WI38 (cell line): Measurements from ENCODE around the gene SLC25A1.
A peak's percentile ranks its signal among the peaks of the same experiment; 100 is the strongest.

Experiments
- H3K4me3 ChIP-seq: 2 replicates; pipeline ENCODE4 v1.5.1; 2011; ENCODE audit warnings: low read depth, mild to moderate bottlenecking, control low read depth, low read length
- TF ChIP-seq, protein P1 (sequence below): IDR thresholded peaks from 2 replicates; pipeline ENCODE4 v1.5.1; 2012; ENCODE audit warnings: low read depth, mild to moderate bottlenecking, control low read depth, low read length

The SLC25A1 gene

GRCh38 chr22:19147195-19147780 is 31.2 kb downstream of the SLC25A1 start:
- H3K4me3 ChIP-seq, result no peak overlapping the region
- TF ChIP-seq, protein P1, sequence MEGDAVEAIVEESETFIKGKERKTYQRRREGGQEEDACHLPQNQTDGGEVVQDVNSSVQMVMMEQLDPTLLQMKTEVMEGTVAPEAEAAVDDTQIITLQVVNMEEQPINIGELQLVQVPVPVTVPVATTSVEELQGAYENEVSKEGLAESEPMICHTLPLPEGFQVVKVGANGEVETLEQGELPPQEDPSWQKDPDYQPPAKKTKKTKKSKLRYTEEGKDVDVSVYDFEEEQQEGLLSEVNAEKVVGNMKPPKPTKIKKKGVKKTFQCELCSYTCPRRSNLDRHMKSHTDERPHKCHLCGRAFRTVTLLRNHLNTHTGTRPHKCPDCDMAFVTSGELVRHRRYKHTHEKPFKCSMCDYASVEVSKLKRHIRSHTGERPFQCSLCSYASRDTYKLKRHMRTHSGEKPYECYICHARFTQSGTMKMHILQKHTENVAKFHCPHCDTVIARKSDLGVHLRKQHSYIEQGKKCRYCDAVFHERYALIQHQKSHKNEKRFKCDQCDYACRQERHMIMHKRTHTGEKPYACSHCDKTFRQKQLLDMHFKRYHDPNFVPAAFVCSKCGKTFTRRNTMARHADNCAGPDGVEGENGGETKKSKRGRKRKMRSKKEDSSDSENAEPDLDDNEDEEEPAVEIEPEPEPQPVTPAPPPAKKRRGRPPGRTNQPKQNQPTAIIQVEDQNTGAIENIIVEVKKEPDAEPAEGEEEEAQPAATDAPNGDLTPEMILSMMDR, result no peak

- TF ChIP-seq, protein P1, result no peak
- H3K4me3 ChIP-seq, result no peak overlapping the region
Measured at GRCh38 chr22:19146215-19146968, 32.1 kb downstream of the SLC25A1 start.

DNA sequence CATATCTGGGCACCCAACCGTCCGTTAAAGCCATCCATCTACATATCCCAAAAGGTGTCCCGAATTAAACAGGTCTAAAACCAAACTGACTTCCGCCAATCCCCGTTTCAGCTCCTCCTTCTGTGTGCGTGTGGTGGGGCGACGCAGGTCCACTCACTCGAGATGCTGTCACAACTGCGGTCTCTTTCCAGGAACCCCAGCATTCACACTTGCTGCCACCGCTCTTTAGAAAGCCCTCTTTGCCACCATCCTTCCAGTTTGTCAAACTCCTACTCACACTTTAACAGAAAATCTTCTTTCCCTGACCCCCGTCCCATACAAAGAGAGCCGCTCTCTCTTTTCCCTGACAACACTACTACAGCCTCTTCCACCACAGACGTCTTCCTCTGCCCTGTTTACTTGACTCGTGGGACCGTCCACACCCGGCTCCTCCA is 34.6 kb downstream of the SLC25A1 start:
- H3K4me3 ChIP-seq, result peak overlapping the region; percentile 95
- TF ChIP-seq, protein P1, result no peak

GRCh38 chr22:19143212-19143611 is 35.3 kb downstream of the SLC25A1 start:
- TF ChIP-seq, protein P1, result no peak

DNA sequence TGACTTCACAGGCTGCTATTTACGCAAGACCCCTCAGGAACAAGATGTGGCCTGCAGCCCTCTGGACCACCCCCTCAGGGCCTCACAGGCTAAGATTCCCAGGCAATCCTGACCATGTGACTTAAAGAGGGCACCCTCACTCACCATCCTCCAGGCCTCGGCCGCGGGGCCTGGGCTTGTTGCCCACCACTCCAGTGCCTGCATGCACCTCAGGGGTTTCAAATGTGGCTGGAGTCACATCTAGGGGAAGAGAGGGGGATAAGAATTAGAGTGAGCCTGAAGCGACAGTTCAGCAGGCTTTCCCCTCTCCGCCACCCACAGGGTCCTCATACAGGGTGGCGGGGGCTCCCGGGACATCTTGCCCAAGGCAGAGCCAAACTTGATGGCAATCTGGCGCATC is 36.1 kb downstream of the SLC25A1 start:
- TF ChIP-seq, protein P1, result no peak
- no peak overlapping the region for H3K4me3 ChIP-seq

More at GRCh38 chr22:19143212-19143611, 35.3 kb downstream of the SLC25A1 start:
- no peak overlapping the region for H3K4me3 ChIP-seq

GRCh38 chr22:19139974-19140373 is 38.6 kb downstream of the SLC25A1 start:
- TF ChIP-seq, protein P1, result no peak

DNA sequence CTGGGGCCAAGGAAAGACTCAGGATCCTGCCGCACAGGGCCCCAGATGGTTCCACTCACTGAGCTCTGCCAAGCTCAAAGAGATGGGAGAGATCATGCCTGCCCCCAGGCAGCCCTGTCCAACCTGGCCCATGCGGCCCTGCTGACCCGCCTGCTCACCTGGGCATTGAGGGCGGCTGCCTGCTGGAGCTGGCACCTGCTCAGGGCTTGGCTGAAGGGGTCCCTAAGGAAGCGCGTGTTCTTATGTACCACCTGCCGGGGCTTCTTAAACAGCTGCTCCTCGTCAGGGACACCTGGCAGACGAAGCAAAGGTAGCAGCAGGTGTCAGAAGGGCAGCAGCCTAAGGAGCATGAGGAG is 39.6 kb downstream of the SLC25A1 start:
- H3K4me3 ChIP-seq, result no peak overlapping the region
- TF ChIP-seq, protein P1, result no peak

More at GRCh38 chr22:19139974-19140373, 38.6 kb downstream of the SLC25A1 start:
- no peak overlapping the region for H3K4me3 ChIP-seq
